HG03039 (cell line): ENCODE data around the gene PLCL1.

Experiments used
- ATAC-seq: cut with Tn5 transposase; IDR thresholded peaks from one replicate; pipeline ENCODE4 v1.9.1; 2021; ENCODE audit warnings: mild to moderate bottlenecking, moderate library complexity; ENCODE audit not compliant: unreplicated experiment

The PLCL1 gene

GRCh38 chr2:198044777-198045176 is 240.4 kb downstream of the PLCL1 start:
- no peak for ATAC-seq

GRCh38 chr2:198045227-198045626 is 240.8 kb downstream of the PLCL1 start:
- no peak for ATAC-seq

GRCh38 chr2:198052741-198053140 is 248.3 kb downstream of the PLCL1 start:
- no peak for ATAC-seq

- ATAC-seq, result no peak
Measured at GRCh38 chr2:198053148-198053547, 248.8 kb downstream of the PLCL1 start.

GRCh38 chr2:198053776-198054175 is 249.4 kb downstream of the PLCL1 start:
- no peak for ATAC-seq

GRCh38 chr2:198054299-198054698 is 249.9 kb downstream of the PLCL1 start:
- peak; percentile 69 for ATAC-seq

GRCh38 chr2:198055716-198056115 is 251.3 kb downstream of the PLCL1 start:
- ATAC-seq, result no peak

GRCh38 chr2:198056836-198057235 is 252.4 kb downstream of the PLCL1 start:
- no peak for ATAC-seq

GRCh38 chr2:198059800-198060199 is 255.4 kb downstream of the PLCL1 start:
- no peak for ATAC-seq

GRCh38 chr2:198060277-198060676 is 255.9 kb downstream of the PLCL1 start:
- no peak for ATAC-seq

GRCh38 chr2:198062826-198063225 is 258.4 kb downstream of the PLCL1 start:
- no peak for ATAC-seq

- no peak for ATAC-seq
Measured at GRCh38 chr2:198063242-198063641, 258.8 kb downstream of the PLCL1 start.

GRCh38 chr2:198065322-198065721 is 260.9 kb downstream of the PLCL1 start:
- no peak for ATAC-seq

GRCh38 chr2:198066597-198066996 is 262.2 kb downstream of the PLCL1 start:
- ATAC-seq, result no peak

GRCh38 chr2:198072655-198073054 is 268.3 kb downstream of the PLCL1 start:
- ATAC-seq, result no peak

GRCh38 chr2:198073253-198073652 is 268.9 kb downstream of the PLCL1 start:
- no peak for ATAC-seq

- ATAC-seq, result no peak
Measured at GRCh38 chr2:198077477-198077876, 273.1 kb downstream of the PLCL1 start.

- ATAC-seq, result no peak
Measured at GRCh38 chr2:198080879-198081765, 276.7 kb downstream of the PLCL1 start.

- ATAC-seq, result no peak
Measured at GRCh38 chr2:198084156-198084555, 279.8 kb downstream of the PLCL1 start.

- ATAC-seq, result no peak
Measured at GRCh38 chr2:198096002-198096401, 291.6 kb downstream of the PLCL1 start.

GRCh38 chr2:198096965-198097364 is 292.6 kb downstream of the PLCL1 start:
- ATAC-seq, result no peak

GRCh38 chr2:198097630-198098029 is 293.2 kb downstream of the PLCL1 start:
- no peak for ATAC-seq

GRCh38 chr2:198098386-198098785 is 294.0 kb downstream of the PLCL1 start:
- ATAC-seq, result no peak
